ENCODE results near the gene CCT7. TPM values are rescaled to one million over a fixed set of nuclear protein-coding genes. Genes with fewer than 3 reads are reported as not detected.
"Not testable (repeated sequence)": the region's sequence is repeated elsewhere in the genome, so short reads cannot be mapped to it uniquely, and the experiment has no call there.

CCT7 gene
- polyA plus RNA-seq, 2 of the 4 experiments (the other 2 are of a cell fraction): 685 to 850 TPM

DNA sequence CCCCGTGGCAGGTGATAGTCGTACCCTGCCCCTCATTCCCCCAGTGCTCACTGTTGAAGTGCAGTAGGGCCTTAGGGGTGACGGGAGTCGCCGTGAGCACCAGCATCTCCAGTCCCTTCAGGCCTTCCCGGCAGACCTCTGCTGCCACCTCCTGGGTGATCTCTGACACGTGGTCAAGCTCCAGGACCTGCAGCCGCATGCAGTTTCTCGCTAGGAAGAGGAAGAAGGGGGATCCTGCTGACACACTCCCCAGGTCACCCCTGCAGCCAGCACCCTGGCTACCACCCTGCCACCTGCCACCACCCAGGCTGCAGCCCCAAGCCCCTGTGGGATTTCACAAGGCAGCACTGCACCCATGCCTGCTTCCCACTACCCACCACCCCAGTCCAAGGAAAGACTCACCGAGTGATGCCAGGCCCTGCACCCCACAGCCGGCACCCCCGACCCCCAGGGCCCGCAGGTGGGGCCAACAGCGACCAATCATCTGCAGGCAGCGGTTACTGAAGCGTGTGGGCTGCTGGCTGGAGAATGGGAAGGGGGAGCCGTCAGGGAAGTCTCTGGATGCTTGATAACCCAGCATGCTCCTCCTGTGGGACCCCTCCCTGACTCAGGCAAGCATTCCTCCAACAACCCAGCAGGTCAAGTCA lies 26.4 kb downstream of the CCT7 start:
- H3K4me3 ChIP-seq: no peak overlapping the region
- H3K9me3 ChIP-seq: no peaks in the 10 kb centered on the region
- ChIA-PET POLR2A (interaction anchor here (1.7 kb wide), 1 partner anchor 26 kb away, joined by 5 read pairs; the partner anchor contains the start of gene CCT7), CTCF (interaction anchor here (0.7 to 4.8 kb wide), 13 partner anchors 11 to 367 kb away, joined by 3 to 50 read pairs (median 7); partner anchors contain the start of genes CCT7, EGR4 and NOTO)
- FAIRE-seq (peak; percentile 7), ATAC-seq (peak; percentile 69 to 84), DNase-seq (ENCODE audit: low read depth in 1 of 2, low spot score in 1 of 2) (peak; percentile 76 to 84)
- 37% methylated on average over 16 of the region's 17 CpGs for WGBS (ENCODE audit: missing lambda C conversion rate)
- no peak overlapping the region for H3K27ac ChIP-seq
- no peaks in the 10 kb centered on the region for H3K4me1 ChIP-seq
- TF ChIP-seq, protein P1, sequence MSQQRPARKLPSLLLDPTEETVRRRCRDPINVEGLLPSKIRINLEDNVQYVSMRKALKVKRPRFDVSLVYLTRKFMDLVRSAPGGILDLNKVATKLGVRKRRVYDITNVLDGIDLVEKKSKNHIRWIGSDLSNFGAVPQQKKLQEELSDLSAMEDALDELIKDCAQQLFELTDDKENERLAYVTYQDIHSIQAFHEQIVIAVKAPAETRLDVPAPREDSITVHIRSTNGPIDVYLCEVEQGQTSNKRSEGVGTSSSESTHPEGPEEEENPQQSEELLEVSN (IDR thresholded peaks at IDR 0.05; ENCODE audit: borderline replicate concordance, low read depth): no peak
- no peak for TF ChIP-seq ZC3H11A (IDR thresholded peaks at IDR 0.05)
- no peak for TF ChIP-seq MAFK (IDR thresholded peaks at IDR 0.05; ENCODE audit: partially characterized antibody)
- TF ChIP-seq, protein P2, sequence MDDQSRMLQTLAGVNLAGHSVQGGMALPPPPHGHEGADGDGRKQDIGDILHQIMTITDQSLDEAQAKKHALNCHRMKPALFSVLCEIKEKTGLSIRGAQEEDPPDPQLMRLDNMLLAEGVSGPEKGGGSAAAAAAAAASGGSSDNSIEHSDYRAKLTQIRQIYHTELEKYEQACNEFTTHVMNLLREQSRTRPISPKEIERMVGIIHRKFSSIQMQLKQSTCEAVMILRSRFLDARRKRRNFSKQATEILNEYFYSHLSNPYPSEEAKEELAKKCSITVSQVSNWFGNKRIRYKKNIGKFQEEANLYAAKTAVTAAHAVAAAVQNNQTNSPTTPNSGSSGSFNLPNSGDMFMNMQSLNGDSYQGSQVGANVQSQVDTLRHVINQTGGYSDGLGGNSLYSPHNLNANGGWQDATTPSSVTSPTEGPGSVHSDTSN (IDR thresholded peaks at IDR 0.05): no peak
- TF ChIP-seq, protein P3, sequence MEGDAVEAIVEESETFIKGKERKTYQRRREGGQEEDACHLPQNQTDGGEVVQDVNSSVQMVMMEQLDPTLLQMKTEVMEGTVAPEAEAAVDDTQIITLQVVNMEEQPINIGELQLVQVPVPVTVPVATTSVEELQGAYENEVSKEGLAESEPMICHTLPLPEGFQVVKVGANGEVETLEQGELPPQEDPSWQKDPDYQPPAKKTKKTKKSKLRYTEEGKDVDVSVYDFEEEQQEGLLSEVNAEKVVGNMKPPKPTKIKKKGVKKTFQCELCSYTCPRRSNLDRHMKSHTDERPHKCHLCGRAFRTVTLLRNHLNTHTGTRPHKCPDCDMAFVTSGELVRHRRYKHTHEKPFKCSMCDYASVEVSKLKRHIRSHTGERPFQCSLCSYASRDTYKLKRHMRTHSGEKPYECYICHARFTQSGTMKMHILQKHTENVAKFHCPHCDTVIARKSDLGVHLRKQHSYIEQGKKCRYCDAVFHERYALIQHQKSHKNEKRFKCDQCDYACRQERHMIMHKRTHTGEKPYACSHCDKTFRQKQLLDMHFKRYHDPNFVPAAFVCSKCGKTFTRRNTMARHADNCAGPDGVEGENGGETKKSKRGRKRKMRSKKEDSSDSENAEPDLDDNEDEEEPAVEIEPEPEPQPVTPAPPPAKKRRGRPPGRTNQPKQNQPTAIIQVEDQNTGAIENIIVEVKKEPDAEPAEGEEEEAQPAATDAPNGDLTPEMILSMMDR (IDR thresholded peaks at IDR 0.05): peak; percentile 61
- peak; percentile 27; the same call in 1 of the 3 replicates for TF ChIP-seq SMC3 (IDR thresholded peaks at IDR 0.05)
- TF ChIP-seq, protein P4, sequence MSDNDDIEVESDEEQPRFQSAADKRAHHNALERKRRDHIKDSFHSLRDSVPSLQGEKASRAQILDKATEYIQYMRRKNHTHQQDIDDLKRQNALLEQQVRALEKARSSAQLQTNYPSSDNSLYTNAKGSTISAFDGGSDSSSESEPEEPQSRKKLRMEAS (IDR thresholded peaks at IDR 0.05): peak; percentile 89
- TF ChIP-seq ZNF302 (CRISPR knock-in tag; IDR thresholded peaks at IDR 0.05): no peak
- TF ChIP-seq TFCP2L1 (CRISPR knock-in tag; IDR thresholded peaks at IDR 0.05): no peak
- no peak for TF ChIP-seq HOXB13 (CRISPR knock-in tag; IDR thresholded peaks at IDR 0.05; ENCODE audit: low read depth)
- no peak for TF ChIP-seq EHMT2 (IDR thresholded peaks at IDR 0.05; ENCODE audit: low read depth)
- peak; percentile 68; the same call in 1 of the 2 replicates for TF ChIP-seq MYC (IDR thresholded peaks at IDR 0.05; ENCODE audit: borderline replicate concordance, low read length)
- TF ChIP-seq, protein P5, sequence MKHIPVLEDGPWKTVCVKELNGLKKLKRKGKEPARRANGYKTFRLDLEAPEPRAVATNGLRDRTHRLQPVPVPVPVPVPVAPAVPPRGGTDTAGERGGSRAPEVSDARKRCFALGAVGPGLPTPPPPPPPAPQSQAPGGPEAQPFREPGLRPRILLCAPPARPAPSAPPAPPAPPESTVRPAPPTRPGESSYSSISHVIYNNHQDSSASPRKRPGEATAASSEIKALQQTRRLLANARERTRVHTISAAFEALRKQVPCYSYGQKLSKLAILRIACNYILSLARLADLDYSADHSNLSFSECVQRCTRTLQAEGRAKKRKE (CRISPR knock-in tag; IDR thresholded peaks at IDR 0.05; ENCODE audit: low read depth): no peak
- peak; percentile 61 to 68 for TF ChIP-seq RAD21 (conservative IDR thresholded peaks at IDR 0.05 in 1 of 2, IDR thresholded peaks at IDR 0.05 in 1 of 2)
- H3K4me2 ChIP-seq: no peak overlapping the region

DNA sequence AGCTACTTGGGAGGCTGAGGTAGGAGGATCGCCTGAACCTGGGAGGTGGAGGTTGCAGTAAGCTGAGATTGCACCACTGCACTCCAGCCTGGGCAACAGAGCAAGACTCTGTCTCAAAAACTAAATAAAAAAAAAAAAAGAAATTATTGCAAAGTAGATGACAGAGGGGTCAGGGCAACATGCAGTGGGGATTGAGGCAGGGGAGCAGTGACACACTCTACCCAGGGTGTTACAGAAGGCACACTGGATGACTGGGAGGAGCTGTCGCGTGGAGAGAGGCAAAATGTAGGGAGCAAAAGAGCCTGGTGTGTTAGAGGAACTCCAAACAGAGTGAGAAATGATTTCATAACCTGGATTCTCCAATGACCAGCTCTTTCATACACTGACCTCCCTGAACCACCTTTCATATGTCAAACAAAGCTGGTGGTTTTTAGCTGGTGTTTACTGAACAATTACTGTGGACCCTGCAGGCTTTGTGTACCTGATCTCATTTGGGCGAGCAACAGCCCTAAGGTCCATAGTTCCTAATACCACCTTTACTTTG lies 28.1 kb downstream of the CCT7 start:
- ATAC-seq: no peak
- CTCF ChIA-PET: interaction anchor here (0.6 to 2.7 kb wide), 9 partner anchors 10 to 845 kb away, joined by 3 to 15 read pairs (median 4); no protein-coding TSS in a partner anchor

DNA sequence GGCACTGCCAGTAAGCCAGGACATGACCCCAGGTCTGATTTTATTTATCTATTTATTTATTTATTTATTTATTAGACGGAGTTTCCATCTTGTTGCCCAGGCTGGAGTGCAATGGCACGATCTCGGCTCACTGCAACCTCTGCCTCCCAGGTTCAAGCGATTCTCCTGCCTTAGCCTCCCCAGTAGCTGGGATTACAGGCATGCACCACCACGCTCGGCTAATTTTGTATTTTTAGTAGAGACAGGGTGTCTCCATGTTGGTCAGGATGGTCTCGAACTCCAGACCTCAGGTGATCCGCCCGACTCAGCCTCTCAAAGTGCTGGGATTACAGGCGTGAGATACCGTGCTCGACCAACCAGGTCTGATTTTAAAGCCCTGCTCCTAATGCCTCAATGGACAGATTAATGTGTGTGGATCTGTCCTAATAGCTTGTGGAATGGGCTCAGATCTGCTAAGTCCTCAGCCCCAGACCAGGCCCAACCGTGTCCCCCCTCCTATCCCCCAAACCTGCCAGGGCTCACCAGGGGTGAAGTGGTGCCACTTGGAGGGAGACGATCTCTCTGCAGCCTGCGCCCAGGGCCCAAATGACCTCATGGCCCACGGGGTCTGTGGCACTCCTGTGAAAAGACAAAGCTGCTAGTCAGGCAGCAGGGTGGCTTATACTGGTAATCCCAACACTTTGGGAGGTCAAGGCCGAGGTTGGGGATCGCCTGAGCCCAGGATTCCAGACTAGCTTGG lies 28.8 kb downstream of the CCT7 start:
- H3K27ac ChIP-seq; POLR2A ChIA-PET; H3K4me3 ChIP-seq; H3K4me1 ChIP-seq; FAIRE-seq; H3K4me2 ChIP-seq; DNase-seq (ENCODE audit: low read depth in 1 of 2, low spot score in 1 of 2); ATAC-seq; H3K9me3 ChIP-seq: not testable (repeated sequence)
- WGBS (ENCODE audit: missing lambda C conversion rate): 88% methylated on average over 18 of the region's 18 CpGs
- CTCF ChIA-PET: interaction anchor here (0.6 to 2.7 kb wide), 12 partner anchors 8 to 844 kb away, joined by 3 to 15 read pairs (median 4); no protein-coding TSS in a partner anchor

More for the DNA sequence above, 28.1 kb downstream of the CCT7 start:
- Histone ChIP-seq H3K4me2 (no peak overlapping the region), H3K27ac (no peak overlapping the region), H3K4me3 (no peak overlapping the region), H3K4me1 (no peaks in the 10 kb centered on the region), H3K9me3 (no peaks in the 10 kb centered on the region)
- FAIRE-seq (no peak), DNase-seq (ENCODE audit: low read depth in 1 of 2, low spot score in 1 of 2) (no peak)
- 84% methylated on average over 4 of the region's 4 CpGs for WGBS (ENCODE audit: missing lambda C conversion rate)
- POLR2A ChIA-PET: no interaction called here
- no peak for TF ChIP-seq FOSB (CRISPR knock-in tag; IDR thresholded peaks at IDR 0.05)
- TF ChIP-seq ZNF302 (CRISPR knock-in tag; IDR thresholded peaks at IDR 0.05): no peak
